ENCODE results near the gene KCNK4. TPM values are rescaled to one million over a fixed set of nuclear protein-coding genes. Genes with fewer than 3 reads are reported as not detected.
"Not testable (repeated sequence)": the region's sequence is repeated elsewhere in the genome, so short reads cannot be mapped to it uniquely, and the experiment has no call there.

KCNK4 gene
- total and polyA plus RNA-seq, 12 donors = 0.10 to 0.54 TPM; not detected in 10

- Histone ChIP-seq H3K36me3 (replicated peaks in 1 of 2) (peaks cover 0 to 23% of the 10 kb centered on the region in 2 donors), H3K27me3 (no peaks in the 10 kb centered on the region), H3K27ac (peak overlapping the region in 4 of 5 donors; percentile 41 to 85 (median 63)), H3K4me1 (replicated peaks in 1 of 2) (peaks cover 0 to 9% of the 10 kb centered on the region in 2 donors), H3K4me3 (no peak overlapping the region), H3K9me3 (replicated peaks in 1 of 3) (no peaks in the 10 kb centered on the region)
- intact Hi-C loops (cut with DNase I) = loop anchor here in 1 of 2 donors (5.0 kb wide), 1 partner anchor 39 kb away; no protein-coding TSS in a partner anchor
- 66 to 76% (median 69%) methylated on average over 13 to 18 of the region's 18 CpGs for WGBS, 4 donors
- DNase-seq = peak in 5 of 7 donors; percentile 60 to 81 (median 70)
- TF ChIP-seq POLR2A (IDR thresholded peaks at IDR 0.05) = peak in 1 of 2 donors; percentile 38
- TF ChIP-seq, protein P1, sequence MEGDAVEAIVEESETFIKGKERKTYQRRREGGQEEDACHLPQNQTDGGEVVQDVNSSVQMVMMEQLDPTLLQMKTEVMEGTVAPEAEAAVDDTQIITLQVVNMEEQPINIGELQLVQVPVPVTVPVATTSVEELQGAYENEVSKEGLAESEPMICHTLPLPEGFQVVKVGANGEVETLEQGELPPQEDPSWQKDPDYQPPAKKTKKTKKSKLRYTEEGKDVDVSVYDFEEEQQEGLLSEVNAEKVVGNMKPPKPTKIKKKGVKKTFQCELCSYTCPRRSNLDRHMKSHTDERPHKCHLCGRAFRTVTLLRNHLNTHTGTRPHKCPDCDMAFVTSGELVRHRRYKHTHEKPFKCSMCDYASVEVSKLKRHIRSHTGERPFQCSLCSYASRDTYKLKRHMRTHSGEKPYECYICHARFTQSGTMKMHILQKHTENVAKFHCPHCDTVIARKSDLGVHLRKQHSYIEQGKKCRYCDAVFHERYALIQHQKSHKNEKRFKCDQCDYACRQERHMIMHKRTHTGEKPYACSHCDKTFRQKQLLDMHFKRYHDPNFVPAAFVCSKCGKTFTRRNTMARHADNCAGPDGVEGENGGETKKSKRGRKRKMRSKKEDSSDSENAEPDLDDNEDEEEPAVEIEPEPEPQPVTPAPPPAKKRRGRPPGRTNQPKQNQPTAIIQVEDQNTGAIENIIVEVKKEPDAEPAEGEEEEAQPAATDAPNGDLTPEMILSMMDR (IDR thresholded peaks at IDR 0.05) = no peak
Observed at GRCh38 chr11:64313491-64314145, 22.5 kb downstream of the KCNK4 start.

DNA sequence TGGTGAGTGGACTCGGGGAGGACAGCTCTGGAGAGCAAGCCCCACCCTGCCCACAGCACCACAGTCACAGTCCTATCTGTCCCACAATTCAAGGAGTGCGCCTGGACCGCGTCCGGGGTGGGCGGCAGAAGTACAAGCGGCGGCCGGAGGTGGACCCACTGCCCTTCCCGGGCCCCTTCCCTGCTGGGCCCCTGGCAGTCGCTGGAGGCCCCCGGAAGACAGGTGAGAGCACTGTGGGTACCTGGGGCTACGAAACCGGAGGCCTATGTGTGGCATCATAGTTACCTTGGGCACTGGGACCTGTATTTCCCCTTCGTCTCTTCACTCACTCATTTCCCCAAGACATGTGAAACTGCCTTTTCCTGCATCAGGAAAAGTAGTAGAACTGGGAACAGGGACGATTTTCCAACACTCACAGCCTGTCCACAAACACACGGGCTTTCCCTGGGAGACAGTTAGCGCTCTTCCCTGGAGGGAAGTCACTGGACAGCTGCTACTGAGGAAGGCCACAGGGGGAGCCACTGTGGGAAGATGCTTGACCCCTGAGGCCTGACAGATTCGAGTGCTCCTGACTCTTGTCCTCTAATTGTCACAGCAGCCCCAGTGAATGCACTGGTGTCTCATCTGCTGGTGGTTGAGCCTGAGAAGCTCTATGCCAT lies 23.2 kb downstream of the KCNK4 start:
- peak overlapping the region in 4 of 5 donors; percentile 41 to 85 (median 63) for H3K27ac ChIP-seq
- H3K4me3 ChIP-seq = no peak overlapping the region
- intact Hi-C loops (cut with DNase I) = loop anchor here in 1 of 2 donors (5.0 kb wide), 1 partner anchor 38 kb away; no protein-coding TSS in a partner anchor
- H3K36me3 ChIP-seq (replicated peaks in 1 of 2) = peaks cover 0 to 23% of the 10 kb centered on the region in 2 donors
- DNase-seq = no peak
- peaks cover 6 to 14% of the 10 kb centered on the region in 2 donors for H3K4me1 ChIP-seq (replicated peaks in 1 of 2)
- H3K27me3 ChIP-seq = no peaks in the 10 kb centered on the region
- no peaks in the 10 kb centered on the region for H3K9me3 ChIP-seq (replicated peaks in 1 of 3)
- TF ChIP-seq, protein P1 (IDR thresholded peaks at IDR 0.05) = no peak
- TF ChIP-seq POLR2A (IDR thresholded peaks at IDR 0.05) = no peak
- 84 to 88% (median 85%) methylated on average over 15 to 19 of the region's 19 CpGs for WGBS, 4 donors

DNA sequence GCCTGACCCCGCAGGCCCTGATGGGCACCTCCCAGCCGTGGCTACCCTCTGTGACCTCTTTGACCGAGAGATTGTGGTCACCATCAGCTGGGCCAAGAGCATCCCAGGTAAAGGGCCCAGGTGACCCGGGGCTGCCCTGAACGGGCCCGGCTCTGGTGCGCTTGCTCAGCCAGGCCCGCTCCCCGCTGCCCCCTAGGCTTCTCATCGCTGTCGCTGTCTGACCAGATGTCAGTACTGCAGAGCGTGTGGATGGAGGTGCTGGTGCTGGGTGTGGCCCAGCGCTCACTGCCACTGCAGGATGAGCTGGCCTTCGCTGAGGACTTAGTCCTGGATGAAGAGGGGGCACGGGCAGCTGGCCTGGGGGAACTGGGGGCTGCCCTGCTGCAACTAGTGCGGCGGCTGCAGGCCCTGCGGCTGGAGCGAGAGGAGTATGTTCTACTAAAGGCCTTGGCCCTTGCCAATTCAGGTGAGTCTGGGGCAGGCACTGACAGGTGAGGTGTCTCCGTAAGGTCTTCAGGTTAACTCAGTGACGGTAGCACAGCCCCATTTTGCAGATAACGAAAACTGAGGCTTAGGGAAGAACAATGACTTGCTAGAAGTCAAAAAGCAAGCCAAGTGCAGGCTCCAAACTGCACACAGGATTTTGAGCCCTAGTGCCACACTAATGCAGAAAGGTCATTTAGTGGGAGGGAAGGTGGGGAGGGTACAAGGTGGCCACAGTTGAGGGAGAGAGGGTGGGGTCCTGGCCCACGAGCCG lies 23.9 kb downstream of the KCNK4 start:
- peaks cover 10 to 20% of the 10 kb centered on the region in 2 donors for H3K4me1 ChIP-seq (replicated peaks in 1 of 2)
- whole genome bisulfite sequencing, 4 donors = 87 to 91% (median 90%) methylated on average over 13 to 24 of the region's 24 CpGs
- intact Hi-C loops (cut with DNase I) = loop anchor here in 1 of 2 donors (5.0 kb wide), 1 partner anchor 37 kb away; no protein-coding TSS in a partner anchor

DNA sequence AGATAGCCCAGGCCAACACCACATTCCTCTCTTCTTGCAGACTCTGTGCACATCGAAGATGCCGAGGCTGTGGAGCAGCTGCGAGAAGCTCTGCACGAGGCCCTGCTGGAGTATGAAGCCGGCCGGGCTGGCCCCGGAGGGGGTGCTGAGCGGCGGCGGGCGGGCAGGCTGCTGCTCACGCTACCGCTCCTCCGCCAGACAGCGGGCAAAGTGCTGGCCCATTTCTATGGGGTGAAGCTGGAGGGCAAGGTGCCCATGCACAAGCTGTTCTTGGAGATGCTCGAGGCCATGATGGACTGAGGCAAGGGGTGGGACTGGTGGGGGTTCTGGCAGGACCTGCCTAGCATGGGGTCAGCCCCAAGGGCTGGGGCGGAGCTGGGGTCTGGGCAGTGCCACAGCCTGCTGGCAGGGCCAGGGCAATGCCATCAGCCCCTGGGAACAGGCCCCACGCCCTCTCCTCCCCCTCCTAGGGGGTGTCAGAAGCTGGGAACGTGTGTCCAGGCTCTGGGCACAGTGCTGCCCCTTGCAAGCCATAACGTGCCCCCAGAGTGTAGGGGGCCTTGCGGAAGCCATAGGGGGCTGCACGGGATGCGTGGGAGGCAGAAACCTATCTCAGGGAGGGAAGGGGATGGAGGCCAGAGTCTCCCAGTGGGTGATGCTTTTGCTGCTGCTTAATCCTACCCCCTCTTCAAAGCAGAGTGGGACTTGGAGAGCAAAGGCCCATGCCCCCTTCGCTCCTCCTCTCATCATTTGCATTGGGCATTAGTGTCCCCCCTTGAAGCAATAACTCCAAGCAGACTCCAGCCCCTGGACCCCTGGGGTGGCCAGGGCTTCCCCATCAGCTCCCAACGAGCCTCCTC lies 24.8 kb downstream of the KCNK4 start:
- H3K27me3 ChIP-seq; H3K4me3 ChIP-seq; DNase-seq; intact Hi-C loops (cut with DNase I); H3K9me3 ChIP-seq (replicated peaks in 1 of 3): not testable (repeated sequence)
- 68 to 75% (median 71%) methylated on average over 2 to 25 of the region's 25 CpGs for WGBS, 4 donors
- Histone ChIP-seq H3K36me3 (replicated peaks in 1 of 2) (peaks cover 0 to 23% of the 10 kb centered on the region in 2 donors), H3K4me1 (replicated peaks in 1 of 2) (peaks cover 10 to 20% of the 10 kb centered on the region in 2 donors), H3K27ac (peak overlapping the region in 2 of 5 donors; percentile 98 to 100)

More for the DNA sequence above, 23.9 kb downstream of the KCNK4 start:
- Histone ChIP-seq H3K27me3 (no peaks in the 10 kb centered on the region), H3K27ac (peak overlapping the region in 1 of 5 donors; percentile 81), H3K36me3 (replicated peaks in 1 of 2) (peaks cover 0 to 23% of the 10 kb centered on the region in 2 donors), H3K4me3 (no peak overlapping the region), H3K9me3 (replicated peaks in 1 of 3) (no peaks in the 10 kb centered on the region)
- TF ChIP-seq POLR2A (IDR thresholded peaks at IDR 0.05) = no peak
- TF ChIP-seq, protein P1 (IDR thresholded peaks at IDR 0.05) = no peak
- DNase-seq = peak in 2 of 7 donors; percentile 27 to 52

Data from adrenal gland (tissue), 12 donors.